NCI-H1417 treated with DMSO at 0.1 percent for 48 hours (cell line): ENCODE data around the gene CTBP1.
"Not testable (repeated sequence)": the region's sequence is repeated elsewhere in the genome, so short reads cannot be mapped to it uniquely, and the experiment has no call there.

Experiments
- DNase-seq: peaks from one replicate; lab custom pipeline; 2025; lab: John Stamatoyannopoulos, UW

The CTBP1 gene

GRCh38 chr4:1248245-1249147, at the start of gene CTBP1:
Gene CTBP1, minus strand, starts transcription at chr4:1249130. Its CDS starts 7,799 bp downstream, at chr4:1241331.
- DNase-seq = peak; percentile 19

GRCh38 chr4:1298461-1298860, 49.5 kb upstream of the CTBP1 start:
- DNase-seq = no peak

- DNase-seq = no peak
These were observed 48.8 kb upstream of the CTBP1 start for GRCh38 chr4:1297456-1298325.

GRCh38 chr4:1297023-1297395, 48.1 kb upstream of the CTBP1 start:
- DNase-seq = no peak

GRCh38 chr4:1296324-1297022, 47.5 kb upstream of the CTBP1 start:
- DNase-seq = no peak

- DNase-seq = no peak
These were observed 46.6 kb upstream of the CTBP1 start for GRCh38 chr4:1295405-1296055.

- DNase-seq = no peak
These were observed 46.0 kb upstream of the CTBP1 start for GRCh38 chr4:1294891-1295290.

- DNase-seq = no peak
These were observed 45.5 kb upstream of the CTBP1 start for GRCh38 chr4:1294424-1294823.

GRCh38 chr4:1293991-1294390, 45.1 kb upstream of the CTBP1 start:
- DNase-seq = no peak

GRCh38 chr4:1293531-1293941, 44.6 kb upstream of the CTBP1 start:
- no peak for DNase-seq

GRCh38 chr4:1292703-1293011, 43.7 kb upstream of the CTBP1 start:
- DNase-seq = not testable (repeated sequence)

- no peak for DNase-seq
These were observed 43.2 kb upstream of the CTBP1 start for GRCh38 chr4:1291996-1292702.

GRCh38 chr4:1291091-1291490, 42.2 kb upstream of the CTBP1 start:
- DNase-seq = no peak

GRCh38 chr4:1290165-1290977, 41.4 kb upstream of the CTBP1 start:
- DNase-seq = no peak

- DNase-seq = peak; percentile 62
These were observed 40.6 kb upstream of the CTBP1 start, which contains the start of gene MAEA for GRCh38 chr4:1289207-1290164. Gene MAEA, plus strand, starts transcription at chr4:1289891. Its CDS starts 23 bp downstream, at chr4:1289914.

GRCh38 chr4:1288786-1289185, 39.9 kb upstream of the CTBP1 start:
- no peak for DNase-seq

- no peak for DNase-seq
These were observed 37.0 kb upstream of the CTBP1 start for GRCh38 chr4:1285790-1286553.

GRCh38 chr4:1285151-1285789, 36.3 kb upstream of the CTBP1 start:
- DNase-seq = no peak
